ENCODE results near the gene KIF1B. TPM values are rescaled to one million over a fixed set of nuclear protein-coding genes. Genes with fewer than 3 reads are reported as not detected.

The KIF1B gene
- total and polyA plus RNA-seq, 7 donors, result 4.8 to 78.4 (median 46.4) TPM

DNA sequence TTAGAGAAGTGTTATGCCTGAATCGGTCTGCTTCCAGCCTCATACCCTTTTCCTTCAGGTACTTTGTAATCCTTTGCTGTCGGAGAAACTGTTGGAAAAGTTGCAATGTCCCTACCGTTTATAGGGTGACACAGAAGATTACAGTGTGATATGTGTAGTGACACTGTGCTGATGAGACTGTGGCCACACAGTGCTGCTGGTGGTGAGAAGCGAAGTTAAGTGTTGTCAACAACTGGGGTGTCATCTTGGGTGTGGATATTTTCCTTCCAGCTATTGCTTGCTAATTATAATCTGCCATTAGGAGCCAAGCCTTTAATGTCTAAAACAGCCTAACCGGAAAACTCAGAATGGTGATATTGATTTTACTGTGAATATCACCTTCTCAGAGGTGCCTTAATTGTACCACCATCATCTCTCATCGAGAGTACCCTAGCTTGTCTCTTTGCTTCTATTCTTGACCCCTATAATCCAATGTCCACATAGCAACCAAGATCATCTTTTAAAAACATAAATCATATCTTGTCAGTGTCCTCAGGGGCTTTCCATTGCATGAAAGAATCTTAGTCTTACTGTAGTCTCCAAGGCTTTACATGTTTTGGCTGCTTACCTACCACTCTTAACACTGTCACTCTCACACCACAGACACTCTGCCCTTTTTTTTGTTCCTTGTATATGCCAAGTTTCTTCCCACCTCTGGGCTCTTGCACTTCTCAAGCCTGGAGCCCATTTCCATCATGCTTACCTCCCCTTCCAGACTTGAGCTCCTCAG is 99.1 kb downstream of the KIF1B start:
- DNase-seq, result no peak
- H3K27me3 ChIP-seq, result no peaks in the 10 kb centered on the region
- peaks cover 0 to 5% (median 0%) of the 10 kb centered on the region in 4 donors for H3K4me1 ChIP-seq
- no peak overlapping the region for H3K4me3 ChIP-seq
- WGBS, 2 donors, result 87 to 92% methylated on average over 6 of the region's 6 CpGs
- TF ChIP-seq, protein P1, sequence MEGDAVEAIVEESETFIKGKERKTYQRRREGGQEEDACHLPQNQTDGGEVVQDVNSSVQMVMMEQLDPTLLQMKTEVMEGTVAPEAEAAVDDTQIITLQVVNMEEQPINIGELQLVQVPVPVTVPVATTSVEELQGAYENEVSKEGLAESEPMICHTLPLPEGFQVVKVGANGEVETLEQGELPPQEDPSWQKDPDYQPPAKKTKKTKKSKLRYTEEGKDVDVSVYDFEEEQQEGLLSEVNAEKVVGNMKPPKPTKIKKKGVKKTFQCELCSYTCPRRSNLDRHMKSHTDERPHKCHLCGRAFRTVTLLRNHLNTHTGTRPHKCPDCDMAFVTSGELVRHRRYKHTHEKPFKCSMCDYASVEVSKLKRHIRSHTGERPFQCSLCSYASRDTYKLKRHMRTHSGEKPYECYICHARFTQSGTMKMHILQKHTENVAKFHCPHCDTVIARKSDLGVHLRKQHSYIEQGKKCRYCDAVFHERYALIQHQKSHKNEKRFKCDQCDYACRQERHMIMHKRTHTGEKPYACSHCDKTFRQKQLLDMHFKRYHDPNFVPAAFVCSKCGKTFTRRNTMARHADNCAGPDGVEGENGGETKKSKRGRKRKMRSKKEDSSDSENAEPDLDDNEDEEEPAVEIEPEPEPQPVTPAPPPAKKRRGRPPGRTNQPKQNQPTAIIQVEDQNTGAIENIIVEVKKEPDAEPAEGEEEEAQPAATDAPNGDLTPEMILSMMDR (IDR thresholded peaks at IDR 0.05), result no peak
- TF ChIP-seq EP300 (IDR thresholded peaks at IDR 0.05) (no peak), POLR2A (IDR thresholded peaks at IDR 0.05) (no peak), POLR2AphosphoS5 (IDR thresholded peaks at IDR 0.05) (no peak)
- no peaks in the 10 kb centered on the region for H3K9me3 ChIP-seq
- H3K27ac ChIP-seq, result no peak overlapping the region
- intact Hi-C loops (cut with DNase I), result no loop called here
- peaks cover 0 to 6% (median 0%) of the 10 kb centered on the region in 4 donors for H3K36me3 ChIP-seq

DNA sequence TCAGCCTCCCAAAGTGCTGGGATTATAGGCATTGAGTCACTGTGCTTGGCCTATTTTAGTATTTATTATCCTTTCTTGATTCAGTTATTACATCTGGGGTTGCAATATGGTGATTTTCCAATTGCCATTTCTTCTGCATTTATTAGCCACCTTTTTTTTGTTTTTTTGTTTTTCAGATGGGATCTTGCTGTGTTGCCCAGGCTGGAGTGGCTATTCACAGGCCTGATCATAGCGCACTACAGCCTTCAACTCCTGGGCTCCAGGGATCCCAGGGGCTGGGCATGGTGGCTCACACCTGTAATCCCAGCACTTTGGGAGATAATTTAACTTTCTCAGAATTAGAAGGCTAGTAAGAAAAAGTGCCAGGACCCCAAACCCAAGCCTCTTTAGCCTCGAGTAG is 106.4 kb downstream of the KIF1B start:
- Histone ChIP-seq H3K4me1 (no peaks in the 10 kb centered on the region), H3K36me3 (peaks cover 0 to 9% (median 0%) of the 10 kb centered on the region in 4 donors), H3K27me3 (no peaks in the 10 kb centered on the region), H3K27ac (no peak overlapping the region), H3K9me3 (no peaks in the 10 kb centered on the region), H3K4me3 (no peak overlapping the region)
- TF ChIP-seq EP300 (IDR thresholded peaks at IDR 0.05), result no peak
- TF ChIP-seq, protein P1 (IDR thresholded peaks at IDR 0.05), result no peak
- TF ChIP-seq POLR2AphosphoS5 (IDR thresholded peaks at IDR 0.05), result no peak
- TF ChIP-seq POLR2A (IDR thresholded peaks at IDR 0.05), result no peak
- DNase-seq, result no peak
- intact Hi-C loops (cut with DNase I), result no loop called here
- WGBS, 2 donors, result 96 to 97% methylated on average over 2 of the region's 2 CpGs

DNA sequence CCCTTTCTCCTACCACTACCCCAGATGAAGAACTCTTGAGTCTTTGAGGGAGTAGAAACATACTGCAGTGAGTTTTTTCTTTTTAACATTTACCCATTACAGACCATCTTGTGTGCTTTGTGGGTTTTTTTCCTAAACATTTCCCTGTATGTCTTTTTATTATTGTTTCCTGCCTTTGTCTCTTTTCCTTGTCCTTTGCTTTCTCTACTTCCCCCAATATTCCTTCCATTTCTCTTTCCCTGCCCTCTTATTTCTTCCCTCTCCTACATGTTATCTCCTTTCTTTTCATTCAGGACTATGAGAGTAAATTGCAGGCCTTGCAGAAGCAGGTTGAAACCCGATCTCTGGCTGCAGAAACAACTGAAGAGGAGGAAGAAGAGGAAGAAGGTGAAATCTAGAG is 109.4 kb downstream of the KIF1B start:
- TF ChIP-seq POLR2AphosphoS5 (IDR thresholded peaks at IDR 0.05) (no peak), EP300 (IDR thresholded peaks at IDR 0.05) (no peak), POLR2A (IDR thresholded peaks at IDR 0.05) (no peak)
- TF ChIP-seq, protein P1 (IDR thresholded peaks at IDR 0.05), result no peak
- intact Hi-C loops (cut with DNase I), result no loop called here

DNA sequence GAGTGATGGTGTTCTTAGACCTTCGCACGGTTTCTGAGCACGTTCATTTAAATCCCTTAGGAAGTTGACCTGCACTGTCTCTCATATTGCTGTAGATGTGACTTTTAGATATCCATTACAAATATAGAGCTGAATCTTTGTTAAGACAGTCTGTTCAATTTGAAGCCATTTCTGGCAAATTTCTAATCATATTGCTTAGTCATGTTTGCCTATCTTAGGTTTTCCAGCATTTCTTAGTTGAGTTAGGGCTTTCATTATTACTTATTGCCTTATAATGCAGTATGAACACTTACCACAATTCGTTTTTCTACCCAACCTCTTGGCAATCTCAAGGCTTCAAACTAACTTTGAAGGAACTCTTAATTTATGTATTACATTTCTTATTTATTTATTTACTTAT is 110.0 kb downstream of the KIF1B start:
- no peak for TF ChIP-seq POLR2AphosphoS5 (IDR thresholded peaks at IDR 0.05)
- TF ChIP-seq POLR2A (IDR thresholded peaks at IDR 0.05), result no peak
- TF ChIP-seq, protein P1 (IDR thresholded peaks at IDR 0.05), result no peak
- TF ChIP-seq EP300 (IDR thresholded peaks at IDR 0.05), result no peak
- Histone ChIP-seq H3K4me1 (no peaks in the 10 kb centered on the region), H3K36me3 (peaks cover 0 to 35% (median 12%) of the 10 kb centered on the region in 4 donors), H3K27ac (no peak overlapping the region), H3K9me3 (no peaks in the 10 kb centered on the region), H3K27me3 (no peaks in the 10 kb centered on the region), H3K4me3 (no peak overlapping the region)
- intact Hi-C loops (cut with DNase I), result no loop called here
- DNase-seq, result no peak
- WGBS, 2 donors, result 89 to 91% methylated on average over 4 of the region's 4 CpGs

More for the DNA sequence above, 109.4 kb downstream of the KIF1B start:
- Histone ChIP-seq H3K27ac (no peak overlapping the region), H3K4me1 (no peaks in the 10 kb centered on the region), H3K4me3 (no peak overlapping the region), H3K27me3 (no peaks in the 10 kb centered on the region), H3K36me3 (peaks cover 0 to 29% (median 7%) of the 10 kb centered on the region in 4 donors), H3K9me3 (no peaks in the 10 kb centered on the region)
- no peak for DNase-seq
- 88 to 93% methylated on average over 1 of the region's 1 CpG for WGBS, 2 donors

Data from sigmoid colon (tissue), 7 donors.